NB4 (cell line): ENCODE results near the gene TRIM67.

ENCODE experiments used
- DNase-seq: peaks from one replicate; pipeline ENCODE4 v3.0.0; 2010; ENCODE audit warnings: low read depth
- H3K4me3 ChIP-seq: one replicate; pipeline ENCODE4 v1.5.1; 2011; ENCODE audit warnings: mild to moderate bottlenecking, low read depth, low read length, moderate library complexity
- MAX ChIP-seq: IDR thresholded peaks from 2 replicates; pipeline ENCODE4 v1.6.1; 2011; ENCODE audit warnings: low read depth, low read length
- MYC ChIP-seq: IDR thresholded peaks from 2 replicates; pipeline ENCODE4 v1.6.1; 2011; ENCODE audit warnings: low read depth, low read length
- POLR2A ChIP-seq: IDR thresholded peaks from 2 replicates; pipeline ENCODE4 v1.6.1; 2011; ENCODE audit warnings: mild to moderate bottlenecking; ENCODE audit not compliant: insufficient read length; ENCODE audit errors: extremely low read depth
- TF ChIP-seq, protein P1 (sequence below): IDR thresholded peaks from one replicate; pipeline ENCODE4 v1.5.1; 2012; ENCODE audit warnings: low read depth, low read length

Gene TRIM67

DNA sequence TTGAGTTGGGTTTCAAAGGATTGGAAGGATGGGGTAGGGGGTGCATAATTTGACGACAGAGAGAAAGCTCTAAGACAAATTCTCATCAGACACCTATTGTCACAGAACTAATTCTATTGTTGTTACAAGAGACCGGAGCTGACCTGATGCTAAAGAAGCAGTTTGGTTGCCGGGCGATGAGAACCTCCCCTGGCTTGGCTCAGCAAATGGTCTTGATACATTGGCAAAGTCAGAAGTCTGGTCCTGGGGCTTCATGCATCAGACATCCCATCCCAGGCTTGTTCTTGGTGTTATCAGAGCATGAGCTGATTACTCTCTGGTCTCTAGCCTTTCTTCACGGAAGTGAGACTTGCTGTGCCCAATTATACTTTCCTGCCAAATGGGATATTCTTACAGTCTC lies 15.4 kb downstream of the TRIM67 start:
- H3K4me3 ChIP-seq: no peak overlapping the region

DNA sequence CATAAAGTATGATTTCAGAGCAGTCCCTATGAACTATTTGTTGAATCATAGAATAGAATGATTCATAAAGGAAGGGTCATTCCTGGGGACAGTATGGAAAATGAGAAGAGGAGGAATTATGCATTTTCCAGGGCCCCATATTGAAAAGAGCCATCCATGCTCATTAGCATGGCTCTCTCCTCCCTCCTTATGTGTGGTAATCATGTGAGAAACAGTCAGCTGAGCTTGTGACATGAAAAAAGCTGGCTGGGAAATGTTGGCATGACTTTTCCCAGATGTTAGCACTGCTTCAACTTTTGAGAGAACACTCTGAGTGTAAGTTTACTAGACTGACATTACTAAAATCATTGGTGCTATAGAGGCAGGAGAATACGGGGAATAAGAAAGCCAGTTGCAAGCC lies 16.1 kb downstream of the TRIM67 start:
- no peak for DNase-seq
- H3K4me3 ChIP-seq: no peak overlapping the region
- TF ChIP-seq MYC (no peak), MAX (no peak), POLR2A (no peak)
- TF ChIP-seq, protein P1, sequence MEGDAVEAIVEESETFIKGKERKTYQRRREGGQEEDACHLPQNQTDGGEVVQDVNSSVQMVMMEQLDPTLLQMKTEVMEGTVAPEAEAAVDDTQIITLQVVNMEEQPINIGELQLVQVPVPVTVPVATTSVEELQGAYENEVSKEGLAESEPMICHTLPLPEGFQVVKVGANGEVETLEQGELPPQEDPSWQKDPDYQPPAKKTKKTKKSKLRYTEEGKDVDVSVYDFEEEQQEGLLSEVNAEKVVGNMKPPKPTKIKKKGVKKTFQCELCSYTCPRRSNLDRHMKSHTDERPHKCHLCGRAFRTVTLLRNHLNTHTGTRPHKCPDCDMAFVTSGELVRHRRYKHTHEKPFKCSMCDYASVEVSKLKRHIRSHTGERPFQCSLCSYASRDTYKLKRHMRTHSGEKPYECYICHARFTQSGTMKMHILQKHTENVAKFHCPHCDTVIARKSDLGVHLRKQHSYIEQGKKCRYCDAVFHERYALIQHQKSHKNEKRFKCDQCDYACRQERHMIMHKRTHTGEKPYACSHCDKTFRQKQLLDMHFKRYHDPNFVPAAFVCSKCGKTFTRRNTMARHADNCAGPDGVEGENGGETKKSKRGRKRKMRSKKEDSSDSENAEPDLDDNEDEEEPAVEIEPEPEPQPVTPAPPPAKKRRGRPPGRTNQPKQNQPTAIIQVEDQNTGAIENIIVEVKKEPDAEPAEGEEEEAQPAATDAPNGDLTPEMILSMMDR: no peak

More for the DNA sequence above, 15.4 kb downstream of the TRIM67 start:
- no peak for DNase-seq
- TF ChIP-seq, protein P1: no peak
- TF ChIP-seq MYC: no peak
- TF ChIP-seq POLR2A: no peak
- no peak for TF ChIP-seq MAX

DNA sequence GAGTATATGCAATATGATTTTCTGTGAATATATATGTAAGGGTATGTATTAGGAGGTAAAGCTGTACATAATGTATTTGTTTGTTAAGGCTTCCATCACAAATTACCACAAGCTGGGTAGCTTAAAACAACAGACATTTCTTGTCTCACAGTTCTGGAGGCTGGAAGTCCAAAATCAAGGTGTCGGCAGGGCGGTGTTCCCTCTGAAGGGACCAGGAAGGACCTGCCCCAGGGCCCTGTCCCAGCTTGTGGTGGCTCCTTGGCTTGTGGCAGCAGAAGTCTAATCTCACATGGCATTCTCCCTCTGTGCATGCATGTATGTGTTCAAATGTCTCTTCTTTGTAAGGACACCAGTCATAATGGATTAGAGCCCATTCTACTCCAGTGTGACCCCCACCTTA lies 17.1 kb downstream of the TRIM67 start:
- DNase-seq: no peak
- no peak for TF ChIP-seq MYC
- no peak overlapping the region for H3K4me3 ChIP-seq

GRCh38 chr1:231180034-231180433 lies 18.2 kb downstream of the TRIM67 start:
- H3K4me3 ChIP-seq: no peak overlapping the region
- DNase-seq: no peak
- no peak for TF ChIP-seq MAX

- TF ChIP-seq MYC: no peak
- TF ChIP-seq POLR2A: no peak
- TF ChIP-seq, protein P1: no peak
- no peak for TF ChIP-seq MAX
- DNase-seq: no peak
- H3K4me3 ChIP-seq: no peak overlapping the region
Measured at GRCh38 chr1:231181271-231181670, 19.4 kb downstream of the TRIM67 start.

GRCh38 chr1:231182317-231182716 lies 20.5 kb downstream of the TRIM67 start:
- TF ChIP-seq MAX: no peak
- no peak for TF ChIP-seq POLR2A
- no peak for TF ChIP-seq MYC
- TF ChIP-seq, protein P1: no peak
- no peak for DNase-seq

More at GRCh38 chr1:231182317-231182716, 20.5 kb downstream of the TRIM67 start:
- no peak overlapping the region for H3K4me3 ChIP-seq
